Measurements from ENCODE around the gene OTOL1.

Gene OTOL1

DNA sequence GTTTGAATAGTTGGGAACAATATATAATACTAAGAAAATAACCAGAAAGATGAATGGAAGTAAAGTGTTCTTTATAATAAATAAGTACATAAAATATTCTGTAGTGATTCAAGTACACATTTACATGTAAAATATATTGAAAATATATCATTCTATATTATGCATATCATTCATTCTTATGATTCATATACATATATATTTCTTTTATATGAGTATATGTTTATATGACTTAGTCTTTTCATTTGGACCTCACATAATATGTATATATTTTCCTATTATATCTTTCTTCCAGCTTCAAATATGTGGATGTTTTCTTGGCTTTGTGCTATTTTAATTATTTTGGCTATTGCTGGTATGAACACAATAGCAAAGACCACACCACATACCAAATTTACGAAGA lies at the start of gene OTOL1:
Gene OTOL1 (plus strand): TSS at position 301 of the 400 bp plus-strand sequence. CDS start 0 bp downstream, at position 301.
- no peak within 1 kb of the TSS for H3K4me3 ChIP-seq (ENCODE audit: insufficient read depth, low read length, poor library complexity, severe bottlenecking)
- no peaks in the 10 kb centered on the region for H3K36me3 ChIP-seq (ENCODE audit: low read length)
- TF ChIP-seq, protein P1, sequence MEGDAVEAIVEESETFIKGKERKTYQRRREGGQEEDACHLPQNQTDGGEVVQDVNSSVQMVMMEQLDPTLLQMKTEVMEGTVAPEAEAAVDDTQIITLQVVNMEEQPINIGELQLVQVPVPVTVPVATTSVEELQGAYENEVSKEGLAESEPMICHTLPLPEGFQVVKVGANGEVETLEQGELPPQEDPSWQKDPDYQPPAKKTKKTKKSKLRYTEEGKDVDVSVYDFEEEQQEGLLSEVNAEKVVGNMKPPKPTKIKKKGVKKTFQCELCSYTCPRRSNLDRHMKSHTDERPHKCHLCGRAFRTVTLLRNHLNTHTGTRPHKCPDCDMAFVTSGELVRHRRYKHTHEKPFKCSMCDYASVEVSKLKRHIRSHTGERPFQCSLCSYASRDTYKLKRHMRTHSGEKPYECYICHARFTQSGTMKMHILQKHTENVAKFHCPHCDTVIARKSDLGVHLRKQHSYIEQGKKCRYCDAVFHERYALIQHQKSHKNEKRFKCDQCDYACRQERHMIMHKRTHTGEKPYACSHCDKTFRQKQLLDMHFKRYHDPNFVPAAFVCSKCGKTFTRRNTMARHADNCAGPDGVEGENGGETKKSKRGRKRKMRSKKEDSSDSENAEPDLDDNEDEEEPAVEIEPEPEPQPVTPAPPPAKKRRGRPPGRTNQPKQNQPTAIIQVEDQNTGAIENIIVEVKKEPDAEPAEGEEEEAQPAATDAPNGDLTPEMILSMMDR (IDR thresholded peaks at IDR 0.05; ENCODE audit: insufficient read depth, low read length, poor library complexity, severe bottlenecking): no peak
- no peak for TF ChIP-seq EZH2phosphoT487 (conservative IDR thresholded peaks at IDR 0.05; ENCODE audit: low read length)
- H3K27me3 ChIP-seq (ENCODE audit: low read length): no peaks in the 10 kb centered on the region
- H3K4me2 ChIP-seq (ENCODE audit: low read depth, low read length, poor library complexity, severe bottlenecking): no peak within 1 kb of the TSS
- H3K9me2 ChIP-seq (replicated peaks; ENCODE audit: insufficient read depth, low read length): no peaks in the 10 kb centered on the region
- H3K9me3 ChIP-seq (ENCODE audit: insufficient read depth, low read length): peaks cover 9% of the 10 kb centered on the region; the same call in 1 of the 2 replicates
- no peaks in the 10 kb centered on the region for H3F3A ChIP-seq (ENCODE audit: insufficient read depth)
- H3K79me2 ChIP-seq (ENCODE audit: insufficient read depth, low read length): no peaks in the 10 kb centered on the region
- no peak within 1 kb of the TSS for H2AFZ ChIP-seq (ENCODE audit: low read depth, low read length, severe bottlenecking)
- H3K27ac ChIP-seq (ENCODE audit: low read depth, low read length): no peak within 1 kb of the TSS
- no peak within 1 kb of the TSS for H3K9ac ChIP-seq (ENCODE audit: low read length)
- H4K20me1 ChIP-seq (ENCODE audit: low read depth, low read length): no peaks in the 10 kb centered on the region

DNA sequence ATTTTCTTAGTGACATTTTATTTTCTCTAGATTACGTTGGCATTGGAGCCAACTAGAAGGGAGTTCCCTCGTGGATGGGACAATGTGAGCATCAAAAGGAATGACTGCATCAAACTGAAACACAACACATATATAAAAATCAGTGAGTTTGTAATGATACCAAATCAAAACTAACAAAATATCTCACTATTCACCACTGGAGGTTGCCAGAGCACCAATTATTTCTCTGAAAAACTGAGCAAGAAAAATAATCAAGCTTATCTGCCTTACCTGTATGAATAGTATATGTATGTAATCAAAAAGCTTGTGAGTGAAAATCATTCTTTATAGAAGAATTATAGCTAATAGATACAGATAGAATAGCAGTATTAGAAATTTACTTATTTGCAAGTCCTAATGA lies 46.8 kb upstream of the OTOL1 start:
- Histone ChIP-seq H3K79me2 (ENCODE audit: insufficient read depth, low read length) (no peaks in the 10 kb centered on the region), H3F3A (ENCODE audit: insufficient read depth) (no peaks in the 10 kb centered on the region), H3K27ac (ENCODE audit: low read depth, low read length) (no peak overlapping the region), H3K9me3 (ENCODE audit: insufficient read depth, low read length) (no peaks in the 10 kb centered on the region), H3K4me3 (ENCODE audit: insufficient read depth, low read length, poor library complexity, severe bottlenecking) (no peak overlapping the region), H3K9me2 (replicated peaks; ENCODE audit: insufficient read depth, low read length) (no peaks in the 10 kb centered on the region), H3K27me3 (ENCODE audit: low read length) (no peaks in the 10 kb centered on the region), H3K36me3 (ENCODE audit: low read length) (no peaks in the 10 kb centered on the region), H3K9ac (ENCODE audit: low read length) (no peak overlapping the region), H2AFZ (ENCODE audit: low read depth, low read length, severe bottlenecking) (no peak overlapping the region), H4K20me1 (ENCODE audit: low read depth, low read length) (no peaks in the 10 kb centered on the region), H3K4me2 (ENCODE audit: low read depth, low read length, poor library complexity, severe bottlenecking) (no peak overlapping the region)
- no peak for TF ChIP-seq EZH2phosphoT487 (conservative IDR thresholded peaks at IDR 0.05; ENCODE audit: low read length)
- TF ChIP-seq, protein P1 (IDR thresholded peaks at IDR 0.05; ENCODE audit: insufficient read depth, low read length, poor library complexity, severe bottlenecking): no peak

DNA sequence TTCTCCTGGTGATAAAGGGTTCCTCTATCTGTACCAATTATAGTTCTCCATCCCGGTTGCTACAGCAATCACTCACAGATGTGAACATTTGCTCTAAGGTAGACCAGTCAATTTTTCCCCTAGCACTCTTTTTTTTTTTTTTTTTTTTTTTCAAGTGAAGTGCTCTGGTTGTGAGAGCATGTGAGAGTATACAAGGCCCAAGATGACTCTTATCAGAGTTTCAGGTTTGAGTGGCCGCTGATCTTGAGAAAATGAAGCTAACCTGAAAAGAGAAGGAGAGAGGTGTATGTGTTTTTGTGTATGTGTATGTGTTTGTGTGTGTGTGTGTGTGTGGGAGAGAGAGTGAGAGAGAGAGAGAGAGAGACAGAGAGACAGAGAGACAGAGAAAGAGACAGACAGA lies 44.4 kb upstream of the OTOL1 start:
- Histone ChIP-seq H3K4me2 (ENCODE audit: low read depth, low read length, poor library complexity, severe bottlenecking) (no peak overlapping the region), H3K9me2 (replicated peaks; ENCODE audit: insufficient read depth, low read length) (no peaks in the 10 kb centered on the region), H3K4me3 (ENCODE audit: insufficient read depth, low read length, poor library complexity, severe bottlenecking) (no peak overlapping the region), H3K27ac (ENCODE audit: low read depth, low read length) (no peak overlapping the region), H4K20me1 (ENCODE audit: low read depth, low read length) (no peaks in the 10 kb centered on the region), H3K27me3 (ENCODE audit: low read length) (no peaks in the 10 kb centered on the region), H3K36me3 (ENCODE audit: low read length) (no peaks in the 10 kb centered on the region), H3K9me3 (ENCODE audit: insufficient read depth, low read length) (no peaks in the 10 kb centered on the region), H2AFZ (ENCODE audit: low read depth, low read length, severe bottlenecking) (no peak overlapping the region), H3K79me2 (ENCODE audit: insufficient read depth, low read length) (no peaks in the 10 kb centered on the region), H3K9ac (ENCODE audit: low read length) (no peak overlapping the region), H3F3A (ENCODE audit: insufficient read depth) (no peaks in the 10 kb centered on the region)
- TF ChIP-seq, protein P1 (IDR thresholded peaks at IDR 0.05; ENCODE audit: insufficient read depth, low read length, poor library complexity, severe bottlenecking): no peak
- no peak for TF ChIP-seq EZH2phosphoT487 (conservative IDR thresholded peaks at IDR 0.05; ENCODE audit: low read length)

Measured in SU-DHL-6 (cell line).